HepG2 (cell line): Measurements from ENCODE around the gene NME2. TPM values are rescaled to one million over a fixed set of nuclear protein-coding genes. Genes with fewer than 3 reads are reported as not detected.

Experiments used
- ARID2 ChIP-seq: sonication (generic); formaldehyde crosslinking; IDR thresholded peaks from 2 replicates; pipeline ENCODE4 v1.8.1; 2022; ENCODE audit warnings: mild to moderate bottlenecking, missing genetic modification reagents, borderline replicate concordance
- CBX1 ChIP-seq: IDR thresholded peaks from one replicate; pipeline ENCODE4 v1.6.1; 2016; ENCODE audit warnings: antibody characterized with exemption, low read depth
- CHCHD3 ChIP-seq: sonication (generic); formaldehyde crosslinking; IDR thresholded peaks from 2 replicates; pipeline ENCODE4 v1.8.0; 2022; ENCODE audit warnings: mild to moderate bottlenecking, missing genetic modification reagents, moderate library complexity
- FOSL2 ChIP-seq: sonication (generic); formaldehyde crosslinking; IDR thresholded peaks from 2 replicates; pipeline ENCODE4 v1.4.0; 2020; ENCODE audit warnings: missing genetic modification reagents
- FOXM1 ChIP-seq: sonication (generic); formaldehyde crosslinking; IDR thresholded peaks from 2 replicates; pipeline ENCODE4 v1.5.0; 2020; ENCODE audit warnings: missing genetic modification reagents
- HMGA1 ChIP-seq: sonication (generic); formaldehyde crosslinking; conservative IDR thresholded peaks from 2 replicates; pipeline ENCODE4 v1.4.0; 2020; ENCODE audit warnings: missing genetic modification reagents
- IKZF1 ChIP-seq: fragments of 450-650 bp; IDR thresholded peaks from 2 replicates; pipeline ENCODE4 v1.7.1; 2016
- MTA1 ChIP-seq: sonication (generic); formaldehyde crosslinking; IDR thresholded peaks from 2 replicates; pipeline ENCODE4 v1.4.0; 2020; ENCODE audit warnings: missing genetic modification reagents, mild to moderate bottlenecking, borderline replicate concordance
- PHF20 ChIP-seq: sonication (generic); formaldehyde crosslinking; IDR thresholded peaks from 2 replicates; pipeline ENCODE4 v1.5.0; 2020; ENCODE audit warnings: mild to moderate bottlenecking, missing genetic modification reagents
- RFXAP ChIP-seq: sonication (generic); formaldehyde crosslinking; IDR thresholded peaks from 2 replicates; pipeline ENCODE4 v1.4.0; 2020; ENCODE audit warnings: missing genetic modification reagents, borderline replicate concordance
- SKI ChIP-seq: fragments of 450-650 bp; IDR thresholded peaks from one replicate; pipeline ENCODE4 v1.6.1; 2018; ENCODE audit warnings: mild to moderate bottlenecking; ENCODE audit not compliant: partially characterized antibody
- TBX2 ChIP-seq: sonication (generic); formaldehyde crosslinking; IDR thresholded peaks from 2 replicates; pipeline ENCODE4 v1.5.0; 2020; ENCODE audit warnings: missing genetic modification reagents, mild to moderate bottlenecking, borderline replicate concordance
- ZKSCAN5 ChIP-seq: sonication (generic); formaldehyde crosslinking; IDR thresholded peaks from 2 replicates; pipeline ENCODE4 v1.5.1; 2020; ENCODE audit warnings: mild to moderate bottlenecking, missing genetic modification reagents
- ZNF124 ChIP-seq: sonication (generic); formaldehyde crosslinking; IDR thresholded peaks from 2 replicates; pipeline ENCODE4 v1.4.0; 2020; ENCODE audit warnings: missing genetic modification reagents
- ZNF224 ChIP-seq: sonication (generic); formaldehyde crosslinking; IDR thresholded peaks from 2 replicates; pipeline ENCODE4 v1.5.0; 2020; ENCODE audit warnings: mild to moderate bottlenecking, missing genetic modification reagents
- ZNF230 ChIP-seq: sonication (generic); formaldehyde crosslinking; IDR thresholded peaks from 2 replicates; pipeline ENCODE4 v1.4.0; 2020; ENCODE audit warnings: mild to moderate bottlenecking, missing genetic modification reagents
- ZNF510 ChIP-seq: sonication (generic); formaldehyde crosslinking; IDR thresholded peaks from 2 replicates; pipeline ENCODE4 v1.4.0; 2020; ENCODE audit warnings: low read depth, mild to moderate bottlenecking, missing genetic modification reagents
- ZNF543 ChIP-seq: sonication (generic); formaldehyde crosslinking; IDR thresholded peaks from 2 replicates; pipeline ENCODE4 v1.4.0; 2020; ENCODE audit warnings: mild to moderate bottlenecking, missing genetic modification reagents
- ZNF552 ChIP-seq: sonication (generic); formaldehyde crosslinking; IDR thresholded peaks from 2 replicates; pipeline ENCODE4 v1.9.0; 2022; ENCODE audit warnings: missing genetic modification reagents, mild to moderate bottlenecking, borderline replicate concordance
- polyA plus RNA-seq, 8 experiments: library from polyadenylated mRNA; depleted of rRNA in 3 of 8; stranded (reverse) in 7 of 8; unstranded in 1 of 8; fragments of >200 nt; fragmentation: Illumina TruSeq in 4 of 8; extraction: Trizol in 4 of 8; gene quantifications; 2 replicates each; pipeline versions ENCODE4 v1.2.1 to v1.2.3, GENCODE V29; 2011 to 2016; ENCODE audit warnings: low read depth in 4 of 8, missing spikeins in 1 of 8, mixed read lengths in 1 of 8; ENCODE audit not compliant: insufficient read depth in 1 of 8
- total RNA-seq, 5 experiments: library from RNA; depleted of rRNA; stranded (reverse); fragments of >200 nt; fragmentation: Illumina TruSeq; extraction: Trizol; gene quantifications; 2 replicates each; pipeline ENCODE4 v1.2.3, GENCODE V29; 2016; ENCODE audit warnings: low read depth in 1 of 5
- TF ChIP-seq, protein P1 (sequence below): sonication (generic); formaldehyde crosslinking; IDR thresholded peaks from 2 replicates; pipeline ENCODE4 v1.9.0; 2021; ENCODE audit warnings: missing genetic modification reagents, borderline replicate concordance
- TF ChIP-seq, protein P2 (sequence below): IDR thresholded peaks from 2 replicates; pipeline ENCODE4 v1.6.1; 2016; ENCODE audit warnings: low read depth, control low read depth
- TF ChIP-seq, protein P3 (sequence below): sonication (generic); formaldehyde crosslinking; IDR thresholded peaks from 2 replicates; pipeline ENCODE4 v1.4.0; 2020; ENCODE audit warnings: missing genetic modification reagents
- TF ChIP-seq, protein P4 (sequence below): sonication (generic); formaldehyde crosslinking; IDR thresholded peaks from 2 replicates; pipeline ENCODE4 v1.4.0; 2020; ENCODE audit warnings: missing genetic modification reagents

Gene NME2
- total and polyA plus RNA-seq, 2 of the 13 experiments (the other 11 are each of a cell fraction or from before 2014, with no cell fraction given): 790 to 1,213 TPM

DNA sequence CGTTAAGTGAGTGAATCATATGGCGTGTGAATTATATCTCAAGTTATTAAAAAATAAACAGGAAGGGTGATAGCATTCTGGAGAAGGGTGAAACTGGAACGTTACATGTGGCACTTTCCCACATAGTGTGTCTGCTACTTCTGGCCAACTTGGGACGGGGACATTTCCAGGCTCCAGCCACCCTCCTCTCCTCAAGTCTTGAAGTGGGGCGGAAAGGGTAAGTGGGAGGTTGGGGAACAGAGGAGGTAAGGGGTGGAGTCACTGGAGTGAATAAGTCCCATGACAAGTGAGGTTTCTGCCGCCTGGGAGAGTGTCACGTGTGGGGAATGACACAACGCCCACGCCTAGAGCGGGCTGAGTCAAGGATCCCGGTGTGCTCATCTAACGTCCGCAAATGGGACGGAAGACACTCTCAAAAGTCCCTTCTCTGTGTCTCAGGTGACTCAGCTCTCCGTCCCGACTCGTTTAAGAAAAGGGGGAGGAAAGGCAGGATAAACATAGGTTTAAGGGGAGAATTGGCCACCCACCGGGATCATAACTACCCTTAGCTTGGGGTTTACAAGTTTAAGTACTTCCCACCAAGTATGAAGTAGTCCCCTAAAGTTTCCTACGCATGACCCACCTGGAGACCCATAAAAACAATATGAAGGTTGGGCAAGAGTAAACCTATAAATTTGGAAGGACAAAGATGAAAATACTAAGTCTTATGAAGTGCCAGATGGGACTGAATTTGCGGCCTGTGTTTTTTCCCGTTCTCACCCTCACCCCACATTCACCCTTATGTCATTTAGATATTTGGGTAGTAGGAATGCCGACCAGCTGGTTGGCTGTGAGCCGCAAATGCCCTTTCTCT is 44.4 kb upstream of the NME2 start (continued):
- no peak for TF ChIP-seq CBX1
- peak; percentile 90 for TF ChIP-seq TBX2 (CRISPR knock-in tag)
- TF ChIP-seq ZNF124 (CRISPR knock-in tag): no peak
- TF ChIP-seq FOXM1 (CRISPR knock-in tag): no peak
- TF ChIP-seq ZKSCAN5 (CRISPR knock-in tag): peak; percentile 69; the same call in 1 of the 2 replicates
- TF ChIP-seq PHF20 (CRISPR knock-in tag): peak; percentile 17; the same call in 1 of the 2 replicates
- TF ChIP-seq, protein P1, sequence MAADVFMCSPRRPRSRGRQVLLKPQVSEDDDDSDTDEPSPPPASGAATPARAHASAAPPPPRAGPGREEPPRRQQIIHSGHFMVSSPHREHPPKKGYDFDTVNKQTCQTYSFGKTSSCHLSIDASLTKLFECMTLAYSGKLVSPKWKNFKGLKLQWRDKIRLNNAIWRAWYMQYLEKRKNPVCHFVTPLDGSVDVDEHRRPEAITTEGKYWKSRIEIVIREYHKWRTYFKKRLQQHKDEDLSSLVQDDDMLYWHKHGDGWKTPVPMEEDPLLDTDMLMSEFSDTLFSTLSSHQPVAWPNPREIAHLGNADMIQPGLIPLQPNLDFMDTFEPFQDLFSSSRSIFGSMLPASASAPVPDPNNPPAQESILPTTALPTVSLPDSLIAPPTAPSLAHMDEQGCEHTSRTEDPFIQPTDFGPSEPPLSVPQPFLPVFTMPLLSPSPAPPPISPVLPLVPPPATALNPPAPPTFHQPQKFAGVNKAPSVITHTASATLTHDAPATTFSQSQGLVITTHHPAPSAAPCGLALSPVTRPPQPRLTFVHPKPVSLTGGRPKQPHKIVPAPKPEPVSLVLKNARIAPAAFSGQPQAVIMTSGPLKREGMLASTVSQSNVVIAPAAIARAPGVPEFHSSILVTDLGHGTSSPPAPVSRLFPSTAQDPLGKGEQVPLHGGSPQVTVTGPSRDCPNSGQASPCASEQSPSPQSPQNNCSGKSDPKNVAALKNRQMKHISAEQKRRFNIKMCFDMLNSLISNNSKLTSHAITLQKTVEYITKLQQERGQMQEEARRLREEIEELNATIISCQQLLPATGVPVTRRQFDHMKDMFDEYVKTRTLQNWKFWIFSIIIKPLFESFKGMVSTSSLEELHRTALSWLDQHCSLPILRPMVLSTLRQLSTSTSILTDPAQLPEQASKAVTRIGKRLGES (CRISPR knock-in tag): no peak
- TF ChIP-seq HMGA1: no peak
- TF ChIP-seq ZNF230 (CRISPR knock-in tag): no peak
- no peak for TF ChIP-seq SKI
- no peak for TF ChIP-seq IKZF1
- TF ChIP-seq, protein P2, sequence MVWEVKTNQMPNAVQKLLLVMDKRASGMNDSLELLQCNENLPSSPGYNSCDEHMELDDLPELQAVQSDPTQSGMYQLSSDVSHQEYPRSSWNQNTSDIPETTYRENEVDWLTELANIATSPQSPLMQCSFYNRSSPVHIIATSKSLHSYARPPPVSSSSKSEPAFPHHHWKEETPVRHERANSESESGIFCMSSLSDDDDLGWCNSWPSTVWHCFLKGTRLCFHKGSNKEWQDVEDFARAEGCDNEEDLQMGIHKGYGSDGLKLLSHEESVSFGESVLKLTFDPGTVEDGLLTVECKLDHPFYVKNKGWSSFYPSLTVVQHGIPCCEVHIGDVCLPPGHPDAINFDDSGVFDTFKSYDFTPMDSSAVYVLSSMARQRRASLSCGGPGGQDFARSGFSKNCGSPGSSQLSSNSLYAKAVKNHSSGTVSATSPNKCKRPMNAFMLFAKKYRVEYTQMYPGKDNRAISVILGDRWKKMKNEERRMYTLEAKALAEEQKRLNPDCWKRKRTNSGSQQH (CRISPR knock-in tag): no peak
- TF ChIP-seq FOSL2 (CRISPR knock-in tag): peak; percentile 87
- TF ChIP-seq ZNF224: no peak
- TF ChIP-seq, protein P3, sequence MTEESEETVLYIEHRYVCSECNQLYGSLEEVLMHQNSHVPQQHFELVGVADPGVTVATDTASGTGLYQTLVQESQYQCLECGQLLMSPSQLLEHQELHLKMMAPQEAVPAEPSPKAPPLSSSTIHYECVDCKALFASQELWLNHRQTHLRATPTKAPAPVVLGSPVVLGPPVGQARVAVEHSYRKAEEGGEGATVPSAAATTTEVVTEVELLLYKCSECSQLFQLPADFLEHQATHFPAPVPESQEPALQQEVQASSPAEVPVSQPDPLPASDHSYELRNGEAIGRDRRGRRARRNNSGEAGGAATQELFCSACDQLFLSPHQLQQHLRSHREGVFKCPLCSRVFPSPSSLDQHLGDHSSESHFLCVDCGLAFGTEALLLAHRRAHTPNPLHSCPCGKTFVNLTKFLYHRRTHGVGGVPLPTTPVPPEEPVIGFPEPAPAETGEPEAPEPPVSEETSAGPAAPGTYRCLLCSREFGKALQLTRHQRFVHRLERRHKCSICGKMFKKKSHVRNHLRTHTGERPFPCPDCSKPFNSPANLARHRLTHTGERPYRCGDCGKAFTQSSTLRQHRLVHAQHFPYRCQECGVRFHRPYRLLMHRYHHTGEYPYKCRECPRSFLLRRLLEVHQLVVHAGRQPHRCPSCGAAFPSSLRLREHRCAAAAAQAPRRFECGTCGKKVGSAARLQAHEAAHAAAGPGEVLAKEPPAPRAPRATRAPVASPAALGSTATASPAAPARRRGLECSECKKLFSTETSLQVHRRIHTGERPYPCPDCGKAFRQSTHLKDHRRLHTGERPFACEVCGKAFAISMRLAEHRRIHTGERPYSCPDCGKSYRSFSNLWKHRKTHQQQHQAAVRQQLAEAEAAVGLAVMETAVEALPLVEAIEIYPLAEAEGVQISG (CRISPR knock-in tag): peak; percentile 63; the same call in 1 of the 2 replicates
- TF ChIP-seq ARID2: no peak
- peak; percentile 63; the same call in 1 of the 2 replicates for TF ChIP-seq MTA1
- TF ChIP-seq ZNF510 (CRISPR knock-in tag): no peak
- peak; percentile 36; the same call in 1 of the 2 replicates for TF ChIP-seq RFXAP (CRISPR knock-in tag)
- no peak for TF ChIP-seq CHCHD3 (CRISPR knock-in tag)
- no peak for TF ChIP-seq ZNF543 (CRISPR knock-in tag)
- no peak for TF ChIP-seq ZNF552 (CRISPR knock-in tag)
- TF ChIP-seq, protein P4, sequence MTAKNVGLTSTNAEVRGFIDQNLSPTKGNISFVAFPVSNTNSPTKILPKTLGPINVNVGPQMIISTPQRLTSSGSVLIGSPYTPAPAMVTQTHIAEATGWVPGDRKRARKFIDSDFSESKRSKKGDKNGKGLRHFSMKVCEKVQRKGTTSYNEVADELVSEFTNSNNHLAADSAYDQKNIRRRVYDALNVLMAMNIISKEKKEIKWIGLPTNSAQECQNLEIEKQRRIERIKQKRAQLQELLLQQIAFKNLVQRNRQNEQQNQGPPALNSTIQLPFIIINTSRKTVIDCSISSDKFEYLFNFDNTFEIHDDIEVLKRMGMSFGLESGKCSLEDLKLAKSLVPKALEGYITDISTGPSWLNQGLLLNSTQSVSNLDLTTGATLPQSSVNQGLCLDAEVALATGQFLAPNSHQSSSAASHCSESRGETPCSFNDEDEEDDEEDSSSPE (CRISPR knock-in tag): peak; percentile 50
